CD4-positive, alpha-beta T cell treated with Interleukin-15 for 4 hours (primary cell): Measurements from ENCODE around the gene FIBP.
A peak's percentile ranks its signal among the peaks of the same experiment; 100 is the strongest.

Source experiments
- DNase-seq: peaks from one replicate; pipeline ENCODE4 v3.0.0-alpha.2; 2020; ENCODE audit warnings: low spot score

FIBP gene

GRCh38 chr11:65870706-65871681 lies 17.3 kb downstream of the FIBP start:
- no peak for DNase-seq

GRCh38 chr11:65870307-65870658 lies 18.0 kb downstream of the FIBP start:
- DNase-seq, result no peak

- no peak for DNase-seq
Measured at GRCh38 chr11:65869643-65870306, 18.5 kb downstream of the FIBP start.

GRCh38 chr11:65868907-65869306 lies 19.4 kb downstream of the FIBP start:
- DNase-seq, result no peak

GRCh38 chr11:65868076-65868667 lies 20.1 kb downstream of the FIBP start:
- DNase-seq, result no peak

- no peak for DNase-seq
Measured at GRCh38 chr11:65867284-65868071, 20.8 kb downstream of the FIBP start.

GRCh38 chr11:65866509-65867283 lies 21.6 kb downstream of the FIBP start:
- DNase-seq, result no peak

- no peak for DNase-seq
Measured at GRCh38 chr11:65865550-65866172, 22.6 kb downstream of the FIBP start.

- DNase-seq, result no peak
Measured at GRCh38 chr11:65864706-65865471, 23.4 kb downstream of the FIBP start.

GRCh38 chr11:65863889-65864705 lies 24.2 kb downstream of the FIBP start:
- DNase-seq, result no peak

- no peak for DNase-seq
Measured at GRCh38 chr11:65862941-65863888, 25.1 kb downstream of the FIBP start.

GRCh38 chr11:65862191-65862735 lies 26.0 kb downstream of the FIBP start:
- no peak for DNase-seq

GRCh38 chr11:65861533-65862183 lies 26.6 kb downstream of the FIBP start:
- no peak for DNase-seq

GRCh38 chr11:65861165-65861505 lies 27.1 kb downstream of the FIBP start:
- no peak for DNase-seq

GRCh38 chr11:65860278-65861164 lies 27.8 kb downstream of the FIBP start, which contains the start of gene MUS81:
TSS of gene MUS81 (plus strand) at chr11:65860433. CDS start at chr11:65860754, 321 bp downstream.
- DNase-seq, result peak; percentile 97

- no peak for DNase-seq
Measured at GRCh38 chr11:65859812-65860277, 28.4 kb downstream of the FIBP start.
